SK-MEL-5 (cell line): ENCODE data around the gene CHST3. TPM values are rescaled to one million over a fixed set of nuclear protein-coding genes. Genes with fewer than 3 reads are reported as not detected.
"Not testable (repeated sequence)": the region's sequence is repeated elsewhere in the genome, so short reads cannot be mapped to it uniquely, and the experiment has no call there.

Experiments used
- DNase-seq: peaks from one replicate; pipeline ENCODE4 v3.0.0-alpha.2; 2016; ENCODE audit warnings: low read depth, low spot score
- in situ Hi-C: cut with HindIII; loops from 2 replicates; pipeline ENCODE4 v1.10.0; 2016; ENCODE audit warnings: low sequenced_read_pairs, high pct_unique_total_duplicates, low pct_unique_long_range_greater_than_20kb
- polyA plus RNA-seq, 2 experiments: library from polyadenylated mRNA; depleted of rRNA; stranded (reverse); fragments of >200 nt; gene quantifications; 2 replicates each; pipeline ENCODE4 v1.2.3, GENCODE V29; 2015
- total RNA-seq: library from RNA; depleted of rRNA; stranded (reverse); fragments of >200 nt; shearing (Covaris generic); gene quantifications from 2 replicates; pipeline ENCODE4 v1.2.3, GENCODE V29; 2014; rRNA removed

The CHST3 gene, protein sequence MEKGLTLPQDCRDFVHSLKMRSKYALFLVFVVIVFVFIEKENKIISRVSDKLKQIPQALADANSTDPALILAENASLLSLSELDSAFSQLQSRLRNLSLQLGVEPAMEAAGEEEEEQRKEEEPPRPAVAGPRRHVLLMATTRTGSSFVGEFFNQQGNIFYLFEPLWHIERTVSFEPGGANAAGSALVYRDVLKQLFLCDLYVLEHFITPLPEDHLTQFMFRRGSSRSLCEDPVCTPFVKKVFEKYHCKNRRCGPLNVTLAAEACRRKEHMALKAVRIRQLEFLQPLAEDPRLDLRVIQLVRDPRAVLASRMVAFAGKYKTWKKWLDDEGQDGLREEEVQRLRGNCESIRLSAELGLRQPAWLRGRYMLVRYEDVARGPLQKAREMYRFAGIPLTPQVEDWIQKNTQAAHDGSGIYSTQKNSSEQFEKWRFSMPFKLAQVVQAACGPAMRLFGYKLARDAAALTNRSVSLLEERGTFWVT
- 3.1 and 3.5 TPM in 2 replicates for total RNA-seq
- polyA plus RNA-seq (2015; cell fraction: cytosol; rRNA removed): 3.2 and 4.9 TPM in 2 replicates
- polyA plus RNA-seq (2015; cell fraction: nucleus; rRNA removed): 1.5 and 2.2 TPM in 2 replicates

DNA sequence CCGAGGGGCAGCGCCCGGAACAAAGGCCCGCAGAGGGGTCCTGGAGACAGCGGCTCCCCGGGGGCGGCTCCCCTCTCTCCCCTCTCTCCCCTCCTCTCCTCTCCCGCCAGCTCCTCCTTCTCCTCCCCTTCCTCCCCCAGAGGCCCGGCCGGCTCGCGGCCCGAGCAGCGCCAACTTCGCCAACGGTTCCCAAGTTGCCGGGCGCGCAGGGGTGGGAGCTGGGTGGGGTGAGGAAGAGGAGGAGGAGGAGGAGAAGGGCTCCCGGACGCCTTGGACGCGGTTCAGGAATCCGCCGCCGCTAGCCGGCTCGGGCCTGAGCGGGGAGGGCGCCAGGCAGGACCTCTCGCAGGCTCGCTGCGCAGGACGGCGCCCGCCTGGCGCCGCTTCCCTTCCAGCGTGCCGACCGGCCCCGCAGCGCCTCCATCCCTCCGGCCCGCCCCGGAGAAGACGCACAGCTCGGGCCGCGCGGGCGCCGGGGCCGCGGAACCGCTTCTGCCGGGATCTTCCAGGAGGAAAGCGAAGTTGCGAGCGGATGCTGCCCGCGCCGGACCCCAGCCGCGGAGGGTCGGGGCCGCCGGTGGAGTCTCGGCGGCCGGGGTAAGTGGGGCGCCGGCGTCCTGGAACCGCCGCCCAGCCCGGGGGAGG lies at the start of gene CHST3:
CHST3 (plus strand) TSS at position 298 of the 645 bp plus-strand sequence. CDS start 41,448 bp downstream, outside the sequence.
- in situ Hi-C loops: no loop called here
- no peak for DNase-seq

DNA sequence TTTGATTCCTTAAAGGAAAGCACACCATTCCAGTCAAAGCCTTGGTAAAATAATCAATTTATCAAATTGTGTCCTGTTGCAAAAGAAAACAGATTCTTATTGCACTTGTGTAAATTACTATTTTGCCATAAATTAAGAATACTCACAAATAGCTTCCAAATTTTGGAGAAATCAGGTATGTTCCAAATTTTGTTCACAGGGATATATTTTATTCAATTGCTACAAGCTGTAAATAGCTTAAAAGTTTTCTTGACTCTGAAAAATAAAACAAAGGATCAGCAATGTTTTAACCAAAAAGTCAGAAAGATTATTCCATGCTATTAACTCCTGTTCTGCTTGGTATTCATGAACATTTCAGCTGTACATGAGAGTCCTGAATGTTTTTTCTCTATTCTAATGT lies 47.4 kb upstream of the CHST3 start:
- in situ Hi-C loops: no loop called here
- no peak for DNase-seq

DNA sequence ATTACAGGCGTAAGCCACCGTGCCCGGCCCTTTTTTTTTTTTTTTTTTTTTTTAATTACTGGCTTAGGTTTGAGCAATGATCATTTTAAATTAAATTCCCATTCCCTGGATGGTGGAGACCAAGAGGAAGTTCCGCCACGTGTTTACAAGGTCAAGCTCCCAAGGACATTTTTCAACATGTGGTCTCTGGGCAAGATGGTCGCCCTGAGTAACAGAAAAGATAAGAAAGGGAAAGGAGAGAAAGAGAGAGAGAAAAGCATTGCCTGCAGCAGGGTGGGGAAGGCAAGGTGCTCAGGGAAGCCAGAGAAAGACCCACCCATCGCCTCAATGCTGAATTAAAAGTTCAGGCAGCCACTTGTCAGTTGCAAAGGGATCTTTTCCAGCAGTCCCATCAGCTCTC lies 45.2 kb upstream of the CHST3 start:
- in situ Hi-C loops: no loop called here
- DNase-seq: no peak

DNA sequence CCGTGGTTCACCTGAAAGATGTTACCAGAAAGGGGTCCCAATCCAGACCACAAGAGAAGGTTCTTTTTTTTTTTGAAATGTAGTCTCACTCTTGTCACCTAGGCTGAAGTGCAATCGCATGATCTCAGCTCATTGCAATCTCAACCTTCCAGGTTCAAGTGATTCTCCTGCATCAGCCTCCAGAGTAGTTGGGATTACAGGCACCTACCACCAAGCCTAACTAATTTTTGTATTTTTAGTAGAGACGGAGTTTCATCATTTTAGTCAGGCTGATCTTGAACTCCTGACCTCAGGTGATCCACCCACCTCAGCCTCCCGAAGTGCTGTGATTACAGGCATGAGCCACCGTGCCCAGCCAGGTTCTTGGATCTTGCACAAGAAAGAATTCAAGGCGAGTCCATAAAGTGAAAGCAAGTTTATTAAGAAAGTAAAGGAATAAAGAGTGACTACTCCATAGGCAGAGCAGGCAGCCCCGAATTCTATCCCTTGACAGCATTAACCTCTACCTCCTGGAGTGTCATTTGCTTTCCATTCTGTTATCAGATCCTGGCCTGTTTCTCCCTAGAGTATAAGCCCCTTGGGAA lies 44.1 kb upstream of the CHST3 start:
- in situ Hi-C loops, DNase-seq: not testable (repeated sequence)

DNA sequence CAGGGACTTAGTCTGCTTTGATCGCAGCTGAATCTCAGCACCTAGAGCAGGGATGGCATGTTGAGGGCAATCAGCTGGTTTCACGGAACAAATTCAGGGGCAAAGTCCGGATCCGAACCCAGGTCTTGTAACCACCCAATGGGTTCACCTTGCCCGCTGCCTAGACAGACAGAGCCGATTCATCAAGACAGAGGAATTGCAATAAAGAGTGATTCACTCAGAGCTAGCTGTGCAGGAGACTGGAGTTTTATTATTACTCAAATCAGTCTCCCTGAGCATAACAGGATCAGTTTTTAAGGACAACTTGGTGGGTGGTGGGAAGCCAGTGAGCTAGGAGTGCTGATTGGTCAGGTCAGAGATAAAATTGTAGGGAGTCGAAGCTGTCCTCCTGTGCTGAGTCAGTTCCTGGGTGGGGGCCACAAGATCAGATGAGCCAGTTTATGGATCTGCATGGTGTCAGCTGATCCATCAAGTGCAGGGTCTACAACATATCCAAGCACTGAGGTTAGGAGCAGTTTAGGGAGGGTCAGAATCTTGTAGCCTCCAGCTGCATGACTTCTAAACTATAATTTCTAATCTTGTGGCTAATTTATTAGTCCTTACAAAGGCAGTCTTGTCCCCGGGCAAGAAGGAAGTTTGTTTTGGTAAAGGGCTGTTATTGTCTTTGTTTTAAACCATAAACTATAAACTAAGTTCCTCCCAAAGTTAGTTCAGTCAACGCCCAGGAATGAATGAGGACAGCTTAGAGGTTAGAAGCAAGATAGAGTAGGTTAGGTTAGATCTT lies 43.5 kb upstream of the CHST3 start:
- DNase-seq: peak; percentile 32

DNA sequence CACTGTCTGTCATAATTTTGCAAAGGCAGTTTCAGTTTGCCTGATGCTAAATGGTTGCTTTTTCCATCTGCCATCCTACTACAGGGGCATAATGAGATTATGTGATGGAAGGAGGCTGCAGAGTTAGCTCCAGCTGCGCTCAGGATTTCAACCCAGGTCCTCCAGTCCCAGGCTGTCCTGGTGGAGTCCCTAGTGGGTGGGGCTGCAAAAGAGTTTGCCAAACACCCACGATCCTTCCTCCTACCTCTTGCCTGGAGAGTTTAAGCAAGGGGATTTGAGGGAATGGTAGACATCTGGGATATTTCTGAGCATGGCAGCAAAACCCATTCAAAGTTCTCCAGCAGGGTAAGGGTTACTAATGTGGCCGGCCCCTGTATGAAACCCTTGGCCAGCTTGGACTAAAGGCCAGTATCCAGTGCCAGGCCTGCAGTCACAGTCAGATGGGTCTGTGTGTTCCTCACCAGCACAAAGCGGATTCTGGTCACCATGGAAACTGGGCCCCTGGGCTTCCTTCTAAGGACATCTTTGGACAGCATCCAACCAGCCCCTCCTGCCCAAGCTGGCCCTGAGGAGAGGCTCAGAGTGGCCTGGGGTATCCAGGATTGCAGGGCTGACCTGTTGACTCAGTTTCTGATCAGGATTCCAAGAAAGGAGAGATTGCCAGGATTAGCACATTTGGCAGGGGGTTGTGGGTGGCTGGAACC lies 42.7 kb upstream of the CHST3 start:
- in situ Hi-C loops: no loop called here
- DNase-seq: peak; percentile 29

More for the DNA sequence above, 43.5 kb upstream of the CHST3 start:
- in situ Hi-C loops: no loop called here

DNA sequence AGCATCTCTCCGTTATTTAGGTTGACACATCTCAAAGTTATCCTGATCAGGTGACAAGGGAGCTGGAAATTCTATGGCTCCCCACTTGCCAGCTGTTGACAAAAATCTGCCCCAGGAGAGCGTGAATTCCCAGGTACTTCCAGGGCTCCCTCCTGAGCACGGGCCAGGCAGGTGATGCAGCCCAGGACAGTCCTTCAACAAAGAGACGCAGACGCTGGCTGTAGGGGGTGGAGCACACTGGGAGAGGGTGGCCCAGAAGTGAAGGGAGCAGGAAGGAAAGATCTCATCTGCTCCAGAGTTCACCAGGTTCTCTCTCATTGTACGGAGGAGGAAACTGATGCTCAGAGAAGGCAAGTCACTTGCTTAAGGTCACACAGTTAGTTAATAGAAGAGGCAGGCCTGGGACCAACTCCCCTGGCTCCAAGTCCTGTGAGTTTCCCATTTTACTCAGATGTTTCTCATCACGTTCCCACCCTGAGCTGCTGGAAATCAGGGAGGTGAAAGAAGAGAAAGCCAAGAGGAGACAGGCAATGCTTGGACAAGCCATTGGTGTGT lies 41.0 kb upstream of the CHST3 start:
- in situ Hi-C loops: no loop called here
- no peak for DNase-seq

DNA sequence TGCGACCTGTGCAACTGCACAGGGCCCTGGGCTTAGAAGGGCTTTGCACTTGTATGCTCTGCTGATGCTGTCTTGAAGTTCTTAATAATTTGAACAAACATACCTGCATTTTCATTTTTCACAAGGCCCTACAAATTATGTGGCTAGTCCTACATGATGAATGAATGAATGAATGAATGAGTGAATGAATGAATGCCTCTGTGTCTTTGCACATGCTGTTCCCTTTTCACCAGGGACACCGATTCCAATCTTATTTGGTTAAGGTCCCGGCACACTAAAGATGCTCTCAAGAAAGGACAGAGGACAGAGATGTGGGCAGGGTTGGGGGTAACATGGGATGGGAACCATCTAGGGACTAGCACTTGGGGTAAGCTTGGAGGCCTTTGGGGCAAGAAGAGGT lies 39.4 kb upstream of the CHST3 start:
- no peak for DNase-seq
- in situ Hi-C loops: no loop called here

DNA sequence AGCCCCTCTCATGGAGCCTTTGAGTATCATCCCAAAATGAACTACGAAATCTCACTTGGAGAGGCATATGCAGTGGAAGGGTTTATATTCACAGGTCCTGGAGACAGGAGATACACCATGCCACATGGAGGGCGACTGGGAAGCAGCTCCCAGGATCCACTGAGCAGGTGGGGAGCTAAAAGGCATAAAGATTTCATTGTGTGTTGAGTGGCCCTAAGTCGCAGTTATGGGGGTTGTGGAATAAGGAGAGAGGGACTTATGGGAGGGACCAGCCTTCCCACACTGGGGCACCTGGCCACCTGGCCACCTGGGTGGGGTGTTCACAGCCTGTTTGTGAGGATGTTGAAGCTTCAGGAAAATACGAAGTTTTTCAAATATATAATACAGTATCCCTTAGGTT lies 37.0 kb upstream of the CHST3 start:
- in situ Hi-C loops: no loop called here

DNA sequence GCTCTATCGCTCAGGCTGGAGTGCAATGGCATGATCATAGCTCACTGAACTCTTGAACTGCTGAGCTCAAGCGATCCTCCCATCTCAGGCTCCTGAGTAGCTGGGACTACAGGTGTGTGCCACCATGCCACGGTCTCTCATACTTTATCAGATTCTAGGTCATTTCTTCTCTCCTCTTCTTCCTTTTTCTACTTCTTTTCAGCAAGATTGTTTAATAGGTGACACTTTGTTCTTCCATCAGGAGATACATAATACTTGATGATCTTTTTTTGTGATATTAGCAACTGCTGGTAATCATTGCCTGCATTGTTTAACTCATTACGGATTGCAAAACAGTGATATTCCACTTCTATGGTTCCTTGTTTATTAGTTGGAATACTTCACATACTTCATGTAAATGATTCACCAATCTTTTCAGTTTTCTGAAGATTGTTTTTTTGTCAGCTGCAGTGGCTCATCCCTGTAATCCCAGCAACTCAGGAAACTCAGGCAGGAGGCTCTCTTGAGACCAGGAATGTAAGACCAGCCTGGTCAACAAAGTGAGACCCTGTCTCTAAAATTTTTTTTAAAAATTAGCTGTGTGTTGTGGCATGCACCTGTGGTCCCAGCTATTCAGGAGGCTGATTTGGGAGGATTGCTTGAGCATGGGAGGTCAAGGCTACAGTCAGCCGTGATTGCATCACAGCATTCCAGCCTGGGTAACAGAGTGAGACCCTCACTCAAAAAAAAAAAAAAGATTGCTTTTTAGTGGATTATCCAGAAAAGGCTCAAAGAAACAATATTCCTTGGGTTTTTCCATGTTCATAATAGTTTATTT lies 36.2 kb upstream of the CHST3 start:
- peak; percentile 1 for DNase-seq
- in situ Hi-C loops: no loop called here

More for the DNA sequence above, 37.0 kb upstream of the CHST3 start:
- no peak for DNase-seq

DNA sequence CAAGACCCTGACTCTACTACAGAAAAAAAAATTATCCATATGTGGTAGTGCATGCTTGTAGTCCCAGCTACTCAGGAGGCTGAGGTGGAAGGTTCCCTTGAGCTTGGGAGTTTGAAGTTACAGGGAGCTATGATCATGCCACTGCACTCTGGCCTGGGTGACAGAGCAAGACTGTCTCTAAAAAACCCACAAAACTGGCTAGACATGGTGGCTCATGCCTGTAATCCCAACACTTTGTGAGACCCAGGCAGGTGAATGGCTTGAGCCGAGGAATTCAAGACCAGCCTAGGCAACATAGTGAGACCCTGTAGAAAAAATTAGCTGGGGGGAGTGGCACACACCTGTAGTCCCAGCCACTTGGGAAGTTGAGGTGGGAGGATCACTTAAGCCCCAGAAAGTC lies 32.9 kb upstream of the CHST3 start:
- in situ Hi-C loops: no loop called here
- DNase-seq: no peak

DNA sequence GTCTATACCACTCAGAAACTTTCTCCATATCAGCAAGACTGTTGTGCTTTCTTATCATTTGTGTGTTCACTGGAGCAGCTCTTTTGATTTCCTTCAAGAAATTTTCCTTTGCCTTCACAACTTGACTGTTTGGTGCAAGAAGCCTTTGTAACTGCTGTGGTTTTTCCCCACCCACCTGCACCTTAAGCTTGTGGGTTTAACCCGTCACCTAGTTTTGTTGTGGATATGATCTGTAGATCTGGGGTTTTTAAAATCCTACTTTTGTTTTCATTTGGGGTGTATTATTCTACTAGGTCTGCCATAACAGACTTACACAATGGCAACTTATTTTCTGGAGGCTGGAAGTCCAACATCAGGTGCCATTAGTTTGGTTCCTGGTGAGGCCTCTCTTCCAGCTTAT lies 30.5 kb upstream of the CHST3 start:
- in situ Hi-C loops: no loop called here
- no peak for DNase-seq

DNA sequence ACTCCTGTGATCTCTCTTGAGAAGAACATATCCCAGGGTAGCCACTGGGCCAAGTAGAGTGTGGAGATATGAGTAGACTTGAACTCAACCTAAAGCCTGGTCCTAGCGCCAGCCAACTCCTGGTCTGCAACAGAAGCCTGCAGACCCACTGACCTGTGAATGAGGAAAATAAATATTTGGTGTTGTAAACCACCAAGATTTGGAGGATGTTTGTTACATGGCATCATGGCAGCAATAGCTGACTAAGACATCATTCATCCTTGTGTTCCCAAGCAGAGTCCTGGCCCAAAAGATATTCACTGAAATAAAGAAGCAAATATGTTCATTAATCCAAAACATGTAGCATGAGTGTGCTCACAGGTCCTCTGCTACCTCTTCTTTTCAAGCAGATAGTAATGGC lies 26.0 kb upstream of the CHST3 start:
- in situ Hi-C loops: no loop called here
- no peak for DNase-seq

DNA sequence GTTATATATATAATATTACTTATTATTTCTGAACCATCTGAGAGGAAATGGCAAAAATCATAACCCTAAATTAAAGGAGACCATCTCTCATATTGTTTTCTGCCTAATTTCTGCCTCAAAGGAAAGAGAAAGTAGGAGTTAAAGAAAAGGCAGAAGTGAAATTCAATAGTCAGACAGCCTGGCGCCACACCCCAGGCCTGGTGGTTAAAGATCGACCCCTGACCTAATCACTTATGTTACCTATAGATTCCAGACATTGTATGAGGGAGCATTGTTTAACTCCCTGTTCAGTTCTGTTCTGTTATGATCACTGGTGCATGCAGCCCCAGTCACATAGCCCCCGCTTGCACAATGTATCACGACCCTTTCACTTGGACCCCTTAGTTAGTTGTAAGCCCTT lies 24.9 kb upstream of the CHST3 start:
- in situ Hi-C loops: no loop called here

DNA sequence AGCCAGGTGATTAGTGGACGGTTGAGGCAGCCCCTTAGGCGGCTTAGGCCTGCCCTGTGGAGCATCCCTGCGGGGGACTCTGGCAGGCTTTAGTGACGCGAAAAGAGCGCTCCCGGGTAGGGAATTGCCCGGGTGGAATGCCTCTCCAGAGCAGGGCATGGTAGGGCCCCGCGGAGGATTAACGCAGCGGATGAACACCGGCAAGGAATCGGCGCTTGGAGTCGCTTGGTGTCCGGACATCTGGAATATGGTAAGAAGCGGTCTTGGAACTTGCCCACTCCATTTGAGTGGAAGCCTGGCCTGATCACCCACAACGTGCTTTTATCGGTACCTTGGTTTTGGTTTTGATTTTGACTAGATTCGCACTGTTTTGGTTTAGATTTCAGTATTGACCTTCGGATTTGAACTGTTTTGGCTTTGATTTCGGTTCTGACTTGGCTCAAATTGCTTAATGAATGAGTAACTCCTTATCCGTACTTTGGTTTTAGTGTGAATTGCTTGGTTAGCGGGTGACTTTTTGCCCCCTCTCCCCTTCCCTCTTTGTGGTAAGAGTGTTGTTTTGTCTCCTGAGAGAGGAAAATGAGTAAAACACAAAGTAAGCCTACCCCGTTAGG lies 24.2 kb upstream of the CHST3 start:
- no peak for DNase-seq
- in situ Hi-C loops: no loop called here

More for the DNA sequence above, 24.9 kb upstream of the CHST3 start:
- DNase-seq: no peak

DNA sequence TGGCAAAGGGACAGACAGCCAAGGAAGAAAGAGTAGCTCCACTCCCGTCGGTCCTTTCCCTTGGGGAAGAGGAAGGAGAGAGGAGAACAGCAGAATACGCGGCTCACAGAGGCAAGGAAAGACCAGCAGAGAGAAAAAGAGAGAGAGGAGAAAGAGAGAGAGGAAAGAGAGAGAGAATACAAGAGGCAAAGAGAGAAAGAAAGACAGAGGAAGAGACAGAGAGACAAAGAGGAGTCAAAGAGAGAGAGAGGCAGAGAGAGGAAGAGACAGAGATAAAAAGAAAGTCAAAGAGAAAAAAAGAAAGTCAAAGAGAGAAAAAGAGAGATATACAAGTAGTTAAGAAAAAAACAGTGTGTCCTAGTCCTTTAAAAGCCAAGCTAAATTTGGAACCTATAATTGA lies 23.4 kb upstream of the CHST3 start:
- in situ Hi-C loops: no loop called here
- DNase-seq: no peak
